Activated CD8-positive, alpha-beta memory T cell treated with anti-CD3 and anti-CD28 coated beads, Interleukin-2, amount 50 U/mL, for 48 hours (primary cell): Measurements from ENCODE around the gene MOV10.
"Not testable (repeated sequence)": the region's sequence is repeated elsewhere in the genome, so short reads cannot be mapped to it uniquely, and the experiment has no call there.

ENCODE experiments used
- DNase-seq: peaks from one replicate; pipeline ENCODE4 v3.0.0-alpha.2; 2020

MOV10 gene, protein sequence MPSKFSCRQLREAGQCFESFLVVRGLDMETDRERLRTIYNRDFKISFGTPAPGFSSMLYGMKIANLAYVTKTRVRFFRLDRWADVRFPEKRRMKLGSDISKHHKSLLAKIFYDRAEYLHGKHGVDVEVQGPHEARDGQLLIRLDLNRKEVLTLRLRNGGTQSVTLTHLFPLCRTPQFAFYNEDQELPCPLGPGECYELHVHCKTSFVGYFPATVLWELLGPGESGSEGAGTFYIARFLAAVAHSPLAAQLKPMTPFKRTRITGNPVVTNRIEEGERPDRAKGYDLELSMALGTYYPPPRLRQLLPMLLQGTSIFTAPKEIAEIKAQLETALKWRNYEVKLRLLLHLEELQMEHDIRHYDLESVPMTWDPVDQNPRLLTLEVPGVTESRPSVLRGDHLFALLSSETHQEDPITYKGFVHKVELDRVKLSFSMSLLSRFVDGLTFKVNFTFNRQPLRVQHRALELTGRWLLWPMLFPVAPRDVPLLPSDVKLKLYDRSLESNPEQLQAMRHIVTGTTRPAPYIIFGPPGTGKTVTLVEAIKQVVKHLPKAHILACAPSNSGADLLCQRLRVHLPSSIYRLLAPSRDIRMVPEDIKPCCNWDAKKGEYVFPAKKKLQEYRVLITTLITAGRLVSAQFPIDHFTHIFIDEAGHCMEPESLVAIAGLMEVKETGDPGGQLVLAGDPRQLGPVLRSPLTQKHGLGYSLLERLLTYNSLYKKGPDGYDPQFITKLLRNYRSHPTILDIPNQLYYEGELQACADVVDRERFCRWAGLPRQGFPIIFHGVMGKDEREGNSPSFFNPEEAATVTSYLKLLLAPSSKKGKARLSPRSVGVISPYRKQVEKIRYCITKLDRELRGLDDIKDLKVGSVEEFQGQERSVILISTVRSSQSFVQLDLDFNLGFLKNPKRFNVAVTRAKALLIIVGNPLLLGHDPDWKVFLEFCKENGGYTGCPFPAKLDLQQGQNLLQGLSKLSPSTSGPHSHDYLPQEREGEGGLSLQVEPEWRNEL

DNA sequence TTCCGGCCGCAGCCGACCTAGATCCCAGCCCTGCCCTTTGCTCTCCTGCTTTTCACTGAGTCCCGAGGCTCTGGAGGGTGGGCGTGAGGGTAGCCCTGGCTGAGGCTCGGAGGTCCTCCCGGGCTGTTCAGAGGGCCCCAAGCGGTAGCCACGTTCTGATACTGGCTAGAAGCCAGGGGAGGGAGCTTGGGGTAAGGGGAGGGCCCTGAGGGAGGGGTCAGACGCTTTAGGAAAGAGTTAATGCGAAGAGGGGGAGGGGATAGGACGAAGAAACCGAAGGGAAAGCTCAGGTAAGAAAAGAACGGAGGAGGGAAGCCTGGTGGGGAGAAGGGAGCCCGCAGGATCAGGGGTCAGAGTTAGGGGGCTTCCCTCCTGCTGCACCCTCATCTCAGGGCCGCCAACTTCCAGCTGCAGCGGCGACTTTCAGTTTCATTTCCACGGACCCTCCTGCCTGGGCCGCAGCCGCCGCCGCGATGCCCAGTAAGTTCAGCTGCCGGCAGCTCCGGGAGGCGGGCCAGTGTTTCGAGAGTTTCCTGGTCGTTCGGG, at the start of gene MOV10:
Gene MOV10, plus strand, starts transcription at position 220 of the 546 bp plus-strand sequence. Its CDS starts 254 bp downstream, at position 474.
- peak; percentile 83 for DNase-seq

DNA sequence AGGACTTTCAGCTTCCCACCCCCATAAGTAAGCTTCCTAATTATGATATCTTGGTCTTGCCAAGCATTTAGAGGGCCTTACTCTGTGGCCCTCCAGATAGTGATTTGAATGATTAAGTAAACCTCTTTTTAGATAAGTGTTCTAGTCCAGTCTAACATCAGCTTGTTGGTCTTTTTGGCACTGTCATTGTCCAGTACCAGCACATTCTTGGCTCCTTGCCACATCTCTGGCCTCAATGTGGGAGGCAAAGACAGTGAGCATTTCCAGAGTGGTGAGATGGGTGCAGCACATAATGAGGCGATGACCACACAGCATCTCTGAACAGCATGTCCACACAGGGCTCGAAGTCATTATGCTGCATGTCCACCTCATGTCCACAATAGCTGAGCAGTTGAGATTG, 48.8 kb upstream of the MOV10 start:
- DNase-seq: no peak

DNA sequence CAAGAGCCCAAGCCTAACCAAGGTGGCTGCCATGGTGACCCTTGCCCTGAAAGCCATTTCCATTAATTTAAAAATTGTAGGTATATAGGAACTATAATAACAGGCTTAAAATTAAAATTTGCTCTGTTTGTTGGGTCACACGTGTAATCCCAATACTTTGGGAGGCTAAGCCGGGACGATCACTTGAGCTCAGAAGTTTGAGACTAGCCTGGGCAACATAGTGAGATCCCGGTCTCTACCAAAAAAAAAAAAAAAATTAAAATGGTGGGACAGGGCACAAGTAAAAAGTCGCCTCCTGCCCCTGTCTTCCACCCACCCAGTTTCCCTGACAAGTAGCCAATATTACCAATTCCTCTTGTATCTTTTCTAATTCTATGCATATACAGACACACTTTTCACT, 48.3 kb upstream of the MOV10 start:
- no peak for DNase-seq

DNA sequence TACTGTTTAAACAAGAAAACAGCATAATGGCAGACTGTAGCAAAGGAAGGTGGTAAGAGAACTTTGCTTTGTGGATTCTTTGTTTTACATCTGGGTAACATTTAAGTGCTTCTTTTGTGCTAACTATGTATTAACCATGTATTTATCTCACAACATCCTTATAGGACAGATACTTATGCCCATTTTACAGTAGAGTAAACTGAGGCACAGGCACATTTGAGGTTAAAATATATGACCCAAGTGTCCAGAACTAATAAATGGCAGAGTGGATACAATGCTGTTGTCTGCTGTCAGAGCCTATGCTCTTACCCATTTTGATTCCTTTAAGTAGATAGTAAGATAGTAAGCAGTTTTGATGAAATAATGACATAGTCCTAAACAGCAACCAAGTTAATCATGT, 47.6 kb upstream of the MOV10 start:
- no peak for DNase-seq

DNA sequence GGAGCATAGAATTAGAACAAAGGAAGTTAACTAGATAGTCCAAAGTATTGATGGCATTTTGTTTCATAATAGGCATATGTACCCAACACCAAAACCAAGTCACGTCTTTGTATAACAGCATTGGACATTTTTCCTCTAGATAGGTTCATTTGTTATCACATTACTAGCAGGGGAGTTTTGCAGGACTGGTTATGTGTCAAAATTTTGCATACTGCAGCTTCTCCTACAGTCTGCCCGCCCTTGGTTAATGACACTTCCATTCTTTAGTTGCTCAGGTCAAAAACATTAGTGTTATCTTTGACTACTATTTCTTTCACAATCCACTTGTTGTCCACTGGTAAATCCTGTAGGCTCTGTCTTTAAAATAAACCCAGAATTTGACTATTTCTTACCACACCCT, 45.9 kb upstream of the MOV10 start:
- DNase-seq: no peak

DNA sequence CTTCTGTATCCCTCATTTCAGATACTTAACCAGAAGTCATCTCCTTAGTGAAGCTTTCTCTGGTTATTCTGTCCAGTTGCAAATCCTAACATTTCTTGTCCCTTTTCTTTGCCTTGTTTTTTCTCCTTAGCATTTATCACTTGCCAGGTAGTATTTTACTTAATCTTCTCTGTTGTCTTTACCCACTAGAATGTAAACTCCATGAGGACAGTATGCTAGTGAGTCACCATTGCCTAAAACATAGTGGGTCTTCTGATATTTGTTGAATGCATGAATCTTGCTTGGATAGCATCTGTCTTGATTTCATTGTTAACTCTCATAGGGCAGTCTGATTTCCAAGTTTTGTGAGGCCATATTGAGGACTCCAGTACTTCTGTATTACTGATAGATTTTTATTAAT, 45.2 kb upstream of the MOV10 start:
- DNase-seq: no peak

DNA sequence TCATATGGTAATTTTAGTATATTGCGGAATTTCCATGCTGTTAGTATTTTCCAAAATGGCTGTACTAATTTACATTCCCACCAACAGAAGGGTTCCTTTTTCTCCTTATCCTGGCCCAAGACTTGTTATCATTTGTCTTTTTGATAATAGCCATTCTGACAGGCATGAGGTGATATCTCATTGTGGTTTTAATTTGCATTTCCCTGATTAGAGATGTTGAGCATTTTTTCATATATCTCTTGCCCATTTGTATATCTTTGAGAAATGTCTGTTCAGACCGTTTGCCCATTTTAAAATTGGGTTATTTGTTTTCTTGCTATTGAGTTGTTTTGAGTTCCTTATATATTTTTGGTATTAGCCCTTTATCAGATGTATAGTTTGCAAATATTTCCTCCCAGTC, 40.8 kb upstream of the MOV10 start:
- no peak for DNase-seq

DNA sequence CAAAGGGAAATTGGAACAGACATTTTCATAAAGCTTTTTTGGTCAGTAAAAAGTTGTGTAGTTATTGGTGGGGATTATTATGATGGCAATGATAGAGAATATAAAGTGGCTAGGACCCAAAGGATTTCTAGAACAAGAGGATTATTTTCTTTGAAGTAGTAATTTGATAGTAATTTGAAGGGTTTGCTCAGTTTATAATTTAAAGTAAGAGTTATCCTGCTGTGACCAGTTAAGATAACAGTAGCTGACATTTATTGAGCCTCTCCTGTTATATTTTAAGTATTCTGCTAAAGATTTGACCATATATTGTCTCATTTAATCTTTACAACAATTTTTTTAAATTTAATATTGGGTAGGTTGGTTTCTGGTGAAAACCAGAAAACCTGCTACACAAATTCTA, 40.1 kb upstream of the MOV10 start:
- no peak for DNase-seq

DNA sequence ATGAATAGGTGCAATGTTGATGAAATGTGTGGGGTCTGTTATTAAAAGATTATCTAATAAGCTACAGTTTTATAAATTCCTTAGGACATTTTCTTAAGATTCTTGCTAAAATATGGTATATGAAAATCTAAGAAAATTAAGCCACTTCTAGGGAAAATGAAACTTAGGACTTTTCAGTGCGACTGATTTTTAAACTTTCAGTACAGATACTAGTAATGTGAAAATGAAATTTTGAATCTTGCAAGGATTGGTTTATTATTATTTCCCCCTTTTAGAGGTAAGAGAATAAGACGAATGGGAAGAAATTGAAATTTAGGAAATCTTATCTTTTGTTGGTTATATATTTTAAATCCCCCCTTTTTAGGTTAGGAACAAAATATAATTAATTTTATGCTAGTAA, 38.4 kb upstream of the MOV10 start:
- DNase-seq: no peak

DNA sequence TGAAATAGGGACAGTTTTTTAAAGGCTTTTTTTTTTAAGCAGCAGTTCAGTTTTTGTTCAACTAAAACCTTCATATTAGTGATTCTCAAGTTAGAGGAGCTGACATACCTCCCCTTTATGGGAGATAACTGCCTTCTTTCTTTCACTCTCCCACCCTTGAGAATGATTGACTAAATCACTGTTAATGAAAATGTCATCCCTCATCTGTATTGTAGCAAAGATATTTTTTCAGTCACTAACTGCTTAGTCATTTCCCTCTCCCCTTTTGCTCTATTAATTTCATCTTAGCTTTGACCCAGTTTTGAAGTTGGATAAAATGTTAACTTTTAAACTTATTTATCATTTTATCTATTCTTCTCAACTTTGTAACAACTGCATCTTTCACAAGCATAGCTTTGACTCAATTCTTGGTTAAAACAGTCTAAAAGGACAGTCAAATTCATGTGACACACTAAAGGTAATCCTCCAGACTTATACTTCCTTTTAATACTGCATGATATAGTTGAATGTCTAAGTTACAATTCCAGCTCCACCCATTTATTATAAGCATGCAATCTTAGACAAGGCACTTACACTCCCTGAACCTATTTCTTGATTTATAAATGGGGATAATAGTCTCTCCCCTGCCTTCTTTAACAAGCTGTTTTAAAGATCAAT, 37.7 kb upstream of the MOV10 start:
- DNase-seq: no peak

DNA sequence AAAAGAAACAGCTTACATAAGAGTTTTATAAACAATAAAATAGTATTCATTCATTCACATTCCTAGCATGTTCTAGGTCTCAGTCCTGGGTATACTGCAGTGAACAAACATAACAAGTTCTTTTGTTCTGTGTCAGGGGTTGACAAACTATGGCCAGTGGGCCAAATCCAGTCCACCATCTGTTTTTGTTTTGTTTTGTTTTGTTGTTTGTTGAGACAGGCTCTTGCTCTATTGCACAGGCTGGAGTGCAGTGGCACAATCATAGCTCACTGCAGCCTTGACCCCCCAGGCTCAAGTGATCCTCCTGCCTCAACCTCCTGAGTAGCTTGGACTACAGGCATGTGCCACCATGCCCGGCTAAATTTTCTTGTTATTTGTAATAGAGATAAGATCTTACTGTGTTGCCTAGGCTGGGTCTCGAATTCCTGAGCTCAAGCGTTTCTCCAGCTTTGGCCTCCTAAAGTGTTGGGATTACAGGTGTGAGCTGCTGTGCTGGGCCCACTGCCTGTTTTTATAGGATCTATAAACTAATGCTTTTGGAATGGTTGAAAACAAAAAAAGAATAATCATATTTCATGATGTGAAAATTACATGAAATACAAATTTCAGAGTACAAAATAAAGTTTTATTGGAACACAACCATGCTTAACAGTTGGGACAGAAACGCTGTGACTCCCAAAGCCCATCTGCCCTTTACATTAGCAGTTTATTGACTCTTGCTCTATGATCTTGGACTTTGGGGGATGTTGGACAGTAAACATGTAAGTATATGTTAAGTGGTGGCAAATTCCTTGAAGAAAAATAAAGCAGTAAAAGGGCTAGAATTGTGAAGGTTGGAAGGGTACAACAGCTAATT, 37.0 kb upstream of the MOV10 start:
- no peak for DNase-seq

DNA sequence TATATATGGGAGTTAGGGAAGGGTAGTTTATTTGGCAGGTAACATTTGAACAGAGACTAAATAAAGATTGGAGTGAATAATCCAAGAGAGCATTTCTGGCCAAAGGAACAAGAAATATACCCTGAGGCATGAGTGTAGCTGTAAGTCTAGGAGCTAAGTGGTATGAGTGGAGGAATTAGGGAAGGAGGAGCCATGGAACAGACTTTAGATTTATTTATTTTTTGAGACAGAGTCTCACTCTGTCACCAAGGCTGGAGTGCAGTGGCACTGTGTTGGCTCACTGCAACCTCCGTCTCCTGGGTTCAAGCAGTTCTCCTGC, 36.4 kb upstream of the MOV10 start:
- no peak for DNase-seq

DNA sequence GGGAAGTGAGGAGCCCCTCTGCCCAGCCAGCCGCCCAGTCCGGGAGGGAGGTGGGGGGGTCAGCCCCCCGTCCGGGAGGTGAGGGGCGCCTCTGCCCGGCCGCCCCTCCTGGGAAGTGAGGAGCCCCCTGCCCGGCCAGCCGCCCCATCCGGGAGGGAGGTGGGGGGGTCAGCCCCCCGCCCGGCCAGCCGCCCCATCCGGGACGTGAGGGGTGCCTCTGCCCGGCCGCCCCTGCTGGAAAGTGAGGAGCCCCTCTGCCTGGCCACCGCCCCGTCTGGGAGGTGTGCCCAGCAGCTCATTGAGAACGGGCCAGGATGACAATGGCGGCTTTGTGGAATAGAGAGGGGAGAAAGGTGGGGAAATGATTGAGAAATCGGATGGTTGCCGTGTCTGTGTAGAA, 34.0 kb upstream of the MOV10 start:
- not testable (repeated sequence) for DNase-seq

DNA sequence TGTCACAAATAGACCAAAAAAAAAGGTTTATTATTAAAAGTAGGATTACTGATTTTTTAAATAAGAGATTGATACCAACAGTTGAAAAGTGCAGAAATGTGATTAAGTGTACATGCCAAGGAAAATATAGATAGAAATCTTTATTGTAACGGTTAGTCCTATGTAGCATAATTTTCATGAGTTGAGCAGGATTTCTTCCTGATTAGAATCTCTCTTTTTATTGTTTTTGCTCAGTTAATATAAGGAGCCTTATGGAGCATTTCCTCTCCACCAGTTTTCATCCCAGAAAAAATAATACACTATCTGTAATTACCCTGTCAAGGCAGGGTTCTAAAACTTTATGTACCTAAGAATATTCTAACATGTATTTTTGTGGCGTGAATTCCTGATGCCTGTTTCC, 31.4 kb upstream of the MOV10 start:
- no peak for DNase-seq

DNA sequence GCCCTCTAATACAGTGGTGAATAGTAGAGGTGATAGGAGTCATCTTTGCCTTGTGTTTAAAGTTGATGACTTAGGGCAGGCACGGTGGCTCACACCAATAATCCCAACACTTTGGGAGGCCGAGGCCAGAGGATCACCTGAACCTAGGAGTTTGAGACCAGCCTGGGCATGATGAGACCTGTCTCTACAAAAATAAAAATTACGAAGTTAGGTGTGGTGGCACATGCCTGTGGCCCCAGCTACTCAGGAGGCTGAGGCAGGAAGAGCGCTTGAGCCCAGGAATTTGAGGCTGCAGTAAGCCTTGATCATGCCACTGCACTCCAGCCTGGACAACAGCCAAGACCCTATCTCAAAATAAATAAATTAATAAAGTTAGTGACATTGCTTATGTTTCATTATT, 28.2 kb upstream of the MOV10 start:
- no peak for DNase-seq

DNA sequence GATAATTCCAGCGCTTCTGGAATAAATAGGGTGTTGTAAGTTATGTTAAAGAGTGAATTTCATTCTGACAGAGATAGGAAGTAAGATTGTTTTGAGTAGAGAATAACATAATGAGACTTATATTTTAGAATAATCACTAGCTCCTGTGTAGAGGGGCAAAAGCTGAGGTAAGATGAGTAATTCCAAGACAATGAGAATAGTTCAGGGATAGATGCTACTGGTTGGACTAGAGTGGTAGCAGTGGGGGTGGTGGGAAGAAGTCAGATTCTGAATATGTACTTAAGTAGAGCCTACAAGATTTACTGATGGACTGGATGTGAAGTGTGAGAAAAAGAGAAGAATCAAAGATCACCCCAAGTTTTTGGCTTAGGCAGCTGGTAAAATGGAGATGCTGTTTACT, 23.3 kb upstream of the MOV10 start:
- DNase-seq: no peak

DNA sequence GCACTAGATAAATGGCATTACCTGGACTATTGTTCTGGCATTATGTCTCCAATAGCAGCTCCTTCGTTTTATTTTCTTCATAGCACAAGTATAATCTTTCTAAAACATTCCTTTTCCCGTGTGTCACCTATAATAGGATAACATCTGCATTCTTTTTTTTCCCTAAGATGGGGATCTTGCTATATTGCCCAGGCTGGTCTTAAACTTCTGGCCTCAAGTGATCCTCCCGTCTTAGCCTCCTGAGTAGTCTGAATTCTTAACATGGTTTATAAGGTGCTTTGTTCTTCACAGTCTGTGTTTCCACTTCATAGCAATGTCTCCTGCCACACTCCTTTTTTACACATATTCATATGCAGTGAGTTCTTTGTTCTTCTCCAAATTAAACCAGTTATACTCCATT, 8.6 kb upstream of the MOV10 start:
- no peak for DNase-seq

DNA sequence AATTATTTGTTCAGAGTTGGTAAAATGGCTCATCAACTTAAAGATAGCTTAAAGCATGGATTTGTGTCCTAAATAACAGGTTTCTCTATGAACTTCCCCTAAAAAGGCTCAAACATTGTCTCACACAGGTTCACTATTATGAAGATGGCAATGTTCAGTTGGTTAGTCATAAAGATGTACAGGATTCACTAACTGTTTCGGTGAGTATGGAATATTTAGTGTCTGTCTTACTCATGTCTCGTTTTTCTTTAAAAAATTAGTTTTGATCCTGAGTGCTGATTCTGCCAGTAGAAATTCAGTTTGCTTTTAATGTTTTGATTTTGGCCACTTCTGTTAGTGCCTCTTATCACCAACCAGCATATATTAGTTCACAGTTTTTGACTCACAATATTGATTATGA, 7.5 kb upstream of the MOV10 start:
- no peak for DNase-seq

DNA sequence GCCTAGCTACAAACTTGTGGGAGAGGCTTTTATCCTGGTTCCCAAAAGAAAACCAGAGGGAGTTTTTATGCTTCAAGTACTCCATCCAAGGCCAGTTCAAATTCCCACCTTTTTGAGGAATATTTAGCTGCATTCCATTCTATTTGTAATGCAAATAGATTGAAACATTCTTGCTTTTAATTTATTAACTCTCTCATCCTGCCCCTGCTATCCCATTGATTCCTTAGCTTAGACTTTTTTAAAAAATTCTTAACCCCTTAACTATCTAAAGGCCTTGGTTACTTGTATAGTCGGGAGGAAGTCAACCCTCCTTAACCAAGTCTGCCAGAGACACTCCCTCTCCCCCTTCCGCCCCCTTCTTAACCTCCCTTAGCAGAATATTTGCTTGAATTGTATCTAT, 2.5 kb upstream of the MOV10 start:
- no peak for DNase-seq

DNA sequence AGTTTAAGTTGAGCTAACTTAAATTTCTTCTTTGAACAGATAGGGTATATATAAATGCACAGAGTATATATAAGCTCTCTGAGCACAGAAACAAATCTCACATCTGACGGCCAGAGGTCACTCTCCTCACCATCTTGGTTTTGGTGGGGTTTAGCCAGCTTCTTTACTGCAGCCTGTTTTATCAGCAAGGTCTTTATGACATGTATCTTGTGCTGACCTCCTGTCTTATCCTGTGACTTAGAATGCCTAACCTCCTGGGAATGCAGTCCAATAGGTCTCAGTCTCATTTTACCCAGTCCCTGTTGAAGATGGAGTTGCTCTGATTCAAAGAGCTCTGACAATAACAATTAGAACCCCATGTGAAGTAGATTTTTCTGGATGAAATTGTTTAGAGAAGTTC, 1.6 kb upstream of the MOV10 start:
- no peak for DNase-seq

DNA sequence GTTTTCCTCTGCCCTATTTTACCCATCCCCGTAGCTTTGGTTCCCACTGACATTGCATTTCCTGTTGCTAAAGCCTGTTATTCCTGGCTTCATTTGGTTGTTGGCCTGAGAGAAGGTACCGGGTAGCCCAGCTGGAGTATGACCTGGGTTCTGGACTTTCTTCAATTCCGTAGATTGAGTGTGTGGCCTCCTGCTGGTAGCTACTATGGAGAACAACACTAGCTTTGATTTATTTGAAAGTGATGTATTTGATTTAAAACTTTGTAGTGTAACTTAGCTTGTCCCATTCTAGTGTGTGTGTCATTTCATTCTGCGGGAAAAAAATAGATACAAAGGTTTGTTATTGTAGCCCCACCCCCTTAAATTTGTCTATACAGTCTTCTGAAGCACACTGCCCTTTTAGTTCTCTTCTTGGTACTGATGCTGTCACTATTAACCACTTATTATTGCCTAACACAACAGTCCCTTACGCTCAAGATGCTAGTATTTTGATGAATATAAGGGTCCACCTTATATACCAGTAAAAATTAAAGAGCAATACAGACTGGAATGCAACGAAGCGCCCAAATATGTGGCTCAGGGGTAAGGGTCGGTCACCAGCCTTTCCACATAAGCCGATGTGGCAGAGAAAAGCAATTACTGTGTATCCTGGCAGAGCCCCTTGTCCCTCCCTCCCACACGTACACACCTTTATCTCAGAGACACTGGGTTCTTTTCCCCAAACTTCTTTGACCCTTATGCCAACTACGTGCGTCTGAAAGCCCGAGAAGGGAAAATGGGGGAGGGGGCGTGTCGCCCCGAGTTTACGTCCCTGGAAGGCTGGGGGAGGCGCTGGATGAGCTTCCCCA, 643 bp upstream of the MOV10 start:
- no peak for DNase-seq
